Measurements from ENCODE around the gene BID. TPM values are rescaled to one million over a fixed set of nuclear protein-coding genes. Genes with fewer than 3 reads are reported as not detected.

Gene BID
- total and polyA plus RNA-seq, 10 of the 15 experiments (the other 5 are each of a cell fraction or from before 2014, with no cell fraction given): 7.9 to 241 (median 136) TPM

DNA sequence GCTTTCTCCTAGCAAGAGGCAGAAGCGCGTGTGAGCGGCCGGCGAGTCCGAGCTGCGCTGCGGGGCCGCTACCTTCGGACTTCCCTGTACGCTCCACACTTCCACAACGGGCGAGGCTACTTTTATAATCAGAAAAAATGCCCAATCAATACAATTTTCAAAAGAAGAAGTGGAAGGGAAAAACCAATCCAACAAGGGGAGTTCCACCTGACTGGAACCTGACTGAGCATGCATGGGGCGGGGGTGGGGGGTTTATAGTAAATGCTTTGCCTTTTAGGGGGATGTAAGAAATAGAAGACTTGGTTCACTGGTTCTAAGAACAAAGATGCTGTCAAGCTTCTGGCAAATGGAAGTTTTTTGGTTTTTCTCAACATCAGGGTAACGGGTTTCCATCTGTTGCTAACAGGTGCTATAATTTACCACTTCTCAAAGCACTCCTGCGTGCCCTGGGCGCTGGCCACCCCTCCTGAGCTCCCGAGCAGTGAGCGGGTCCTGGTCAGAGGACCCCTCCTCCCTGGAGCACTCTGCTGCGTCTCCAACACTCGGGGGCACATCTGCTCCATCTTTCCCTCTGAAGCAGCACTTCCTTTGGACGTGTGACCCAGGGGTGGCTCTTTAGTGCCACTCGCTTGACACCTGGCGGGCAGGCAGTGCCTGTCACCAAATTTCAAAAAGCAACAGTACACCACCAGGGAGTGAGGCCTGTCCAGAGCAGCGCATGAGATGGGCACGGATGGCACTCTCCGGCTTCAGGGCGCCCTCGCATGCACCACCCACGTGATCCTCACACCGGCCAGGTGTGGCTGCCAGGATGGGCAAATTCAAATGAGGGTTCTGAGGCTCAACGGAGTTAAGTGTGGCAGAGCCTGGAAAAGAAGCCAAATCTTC, 21.6 kb upstream of the BID start (continued):
- TF ChIP-seq HDAC6 (IDR thresholded peaks at IDR 0.05; ENCODE audit: unreplicated experiment) (no peak), POLR2A (IDR thresholded peaks at IDR 0.05; ENCODE audit: low read depth, low read length) (peak; percentile 75), SMC3 (IDR thresholded peaks at IDR 0.05; ENCODE audit: borderline replicate concordance, low read length) (peak; percentile 33; the same call in 1 of the 2 replicates), CBX5 (IDR thresholded peaks at IDR 0.05; ENCODE audit: low read depth) (no peak), RAD51 (IDR thresholded peaks at IDR 0.05) (peak; percentile 58; the same call in 1 of the 2 replicates), BRCA1 (IDR thresholded peaks at IDR 0.05; ENCODE audit: low read depth, low read length) (no peak), ETV6 (conservative IDR thresholded peaks at IDR 0.05 in 1 of 2, IDR thresholded peaks at IDR 0.05 in 1 of 2; ENCODE audit: borderline replicate concordance in 1 of 2, low read depth in 1 of 2) (peak in 1 of 2 experiments; percentile 53; a peak in 1 of 4 replicates), ZNF274 (IDR thresholded peaks at IDR 0.05; ENCODE audit: insufficient read depth, insufficient read length) (no peak), PAX5 (IDR thresholded peaks at IDR 0.05; ENCODE audit: borderline replicate concordance, low read depth, low read length) (peak; percentile 80; the same call in 1 of the 2 replicates), ZNF24 (IDR thresholded peaks at IDR 0.05) (no peak), SRF (IDR thresholded peaks at IDR 0.05; ENCODE audit: low read depth in 2 of 2, low read length in 2 of 2) (peak; percentile 6 to 98; a peak in 3 of 4 replicates), SPI1 (IDR thresholded peaks at IDR 0.05; ENCODE audit: borderline replicate concordance, insufficient read depth, low read depth, low read length) (peak; percentile 85), HCFC1 (IDR thresholded peaks at IDR 0.05; ENCODE audit: low read length) (no peak), CHD2 (IDR thresholded peaks at IDR 0.05; ENCODE audit: borderline replicate concordance, low read depth, low read length) (peak; percentile 16; the same call in 1 of the 2 replicates), ESRRA (IDR thresholded peaks at IDR 0.05; ENCODE audit: low read length) (no peak), ZBED1 (IDR thresholded peaks at IDR 0.05; ENCODE audit: borderline replicate concordance) (peak; percentile 51; the same call in 1 of the 2 replicates), PAX8 (IDR thresholded peaks at IDR 0.05) (no peak), NRF1 (conservative IDR thresholded peaks at IDR 0.05; ENCODE audit: low read depth, low read length) (no peak), ASH2L (IDR thresholded peaks at IDR 0.05; ENCODE audit: borderline replicate concordance, low read depth) (no peak), NR2F1 (conservative IDR thresholded peaks at IDR 0.05) (0 out of 2 replicates have a peak, but pooled peaks have one; percentile 33), CREM (IDR thresholded peaks at IDR 0.05; ENCODE audit: low read depth) (peak; percentile 11; the same call in 1 of the 2 replicates), SMARCA5 (IDR thresholded peaks at IDR 0.05) (no peak; the same call in 1 of the 2 replicates), ZNF207 (IDR thresholded peaks at IDR 0.05; ENCODE audit: borderline replicate concordance) (peak; percentile 39; the same call in 1 of the 2 replicates)
- TF ChIP-seq, protein P1, sequence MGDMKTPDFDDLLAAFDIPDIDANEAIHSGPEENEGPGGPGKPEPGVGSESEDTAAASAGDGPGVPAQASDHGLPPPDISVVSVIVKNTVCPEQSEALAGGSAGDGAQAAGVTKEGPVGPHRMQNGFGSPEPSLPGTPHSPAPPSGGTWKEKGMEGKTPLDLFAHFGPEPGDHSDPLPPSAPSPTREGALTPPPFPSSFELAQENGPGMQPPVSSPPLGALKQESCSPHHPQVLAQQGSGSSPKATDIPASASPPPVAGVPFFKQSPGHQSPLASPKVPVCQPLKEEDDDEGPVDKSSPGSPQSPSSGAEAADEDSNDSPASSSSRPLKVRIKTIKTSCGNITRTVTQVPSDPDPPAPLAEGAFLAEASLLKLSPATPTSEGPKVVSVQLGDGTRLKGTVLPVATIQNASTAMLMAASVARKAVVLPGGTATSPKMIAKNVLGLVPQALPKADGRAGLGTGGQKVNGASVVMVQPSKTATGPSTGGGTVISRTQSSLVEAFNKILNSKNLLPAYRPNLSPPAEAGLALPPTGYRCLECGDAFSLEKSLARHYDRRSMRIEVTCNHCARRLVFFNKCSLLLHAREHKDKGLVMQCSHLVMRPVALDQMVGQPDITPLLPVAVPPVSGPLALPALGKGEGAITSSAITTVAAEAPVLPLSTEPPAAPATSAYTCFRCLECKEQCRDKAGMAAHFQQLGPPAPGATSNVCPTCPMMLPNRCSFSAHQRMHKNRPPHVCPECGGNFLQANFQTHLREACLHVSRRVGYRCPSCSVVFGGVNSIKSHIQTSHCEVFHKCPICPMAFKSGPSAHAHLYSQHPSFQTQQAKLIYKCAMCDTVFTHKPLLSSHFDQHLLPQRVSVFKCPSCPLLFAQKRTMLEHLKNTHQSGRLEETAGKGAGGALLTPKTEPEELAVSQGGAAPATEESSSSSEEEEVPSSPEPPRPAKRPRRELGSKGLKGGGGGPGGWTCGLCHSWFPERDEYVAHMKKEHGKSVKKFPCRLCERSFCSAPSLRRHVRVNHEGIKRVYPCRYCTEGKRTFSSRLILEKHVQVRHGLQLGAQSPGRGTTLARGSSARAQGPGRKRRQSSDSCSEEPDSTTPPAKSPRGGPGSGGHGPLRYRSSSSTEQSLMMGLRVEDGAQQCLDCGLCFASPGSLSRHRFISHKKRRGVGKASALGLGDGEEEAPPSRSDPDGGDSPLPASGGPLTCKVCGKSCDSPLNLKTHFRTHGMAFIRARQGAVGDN (IDR thresholded peaks at IDR 0.05): peak; percentile 88
- TF ChIP-seq, protein P2, sequence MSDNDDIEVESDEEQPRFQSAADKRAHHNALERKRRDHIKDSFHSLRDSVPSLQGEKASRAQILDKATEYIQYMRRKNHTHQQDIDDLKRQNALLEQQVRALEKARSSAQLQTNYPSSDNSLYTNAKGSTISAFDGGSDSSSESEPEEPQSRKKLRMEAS (IDR thresholded peaks at IDR 0.05; ENCODE audit: low read depth, low read length): no peak; the same call in none of the 2 replicates
- TF ChIP-seq, protein P3, sequence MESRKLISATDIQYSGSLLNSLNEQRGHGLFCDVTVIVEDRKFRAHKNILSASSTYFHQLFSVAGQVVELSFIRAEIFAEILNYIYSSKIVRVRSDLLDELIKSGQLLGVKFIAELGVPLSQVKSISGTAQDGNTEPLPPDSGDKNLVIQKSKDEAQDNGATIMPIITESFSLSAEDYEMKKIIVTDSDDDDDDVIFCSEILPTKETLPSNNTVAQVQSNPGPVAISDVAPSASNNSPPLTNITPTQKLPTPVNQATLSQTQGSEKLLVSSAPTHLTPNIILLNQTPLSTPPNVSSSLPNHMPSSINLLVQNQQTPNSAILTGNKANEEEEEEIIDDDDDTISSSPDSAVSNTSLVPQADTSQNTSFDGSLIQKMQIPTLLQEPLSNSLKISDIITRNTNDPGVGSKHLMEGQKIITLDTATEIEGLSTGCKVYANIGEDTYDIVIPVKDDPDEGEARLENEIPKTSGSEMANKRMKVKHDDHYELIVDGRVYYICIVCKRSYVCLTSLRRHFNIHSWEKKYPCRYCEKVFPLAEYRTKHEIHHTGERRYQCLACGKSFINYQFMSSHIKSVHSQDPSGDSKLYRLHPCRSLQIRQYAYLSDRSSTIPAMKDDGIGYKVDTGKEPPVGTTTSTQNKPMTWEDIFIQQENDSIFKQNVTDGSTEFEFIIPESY (IDR thresholded peaks at IDR 0.05): 0 out of 2 replicates have a peak, but pooled peaks have one; percentile 5

Measured in GM12878 (cell line).